8988T (cell line): ENCODE measurements around the gene ADARB2.

ENCODE experiments used
- DNase-seq: peaks from one replicate; pipeline ENCODE4 v3.0.0; 2011

ADARB2 gene

DNA sequence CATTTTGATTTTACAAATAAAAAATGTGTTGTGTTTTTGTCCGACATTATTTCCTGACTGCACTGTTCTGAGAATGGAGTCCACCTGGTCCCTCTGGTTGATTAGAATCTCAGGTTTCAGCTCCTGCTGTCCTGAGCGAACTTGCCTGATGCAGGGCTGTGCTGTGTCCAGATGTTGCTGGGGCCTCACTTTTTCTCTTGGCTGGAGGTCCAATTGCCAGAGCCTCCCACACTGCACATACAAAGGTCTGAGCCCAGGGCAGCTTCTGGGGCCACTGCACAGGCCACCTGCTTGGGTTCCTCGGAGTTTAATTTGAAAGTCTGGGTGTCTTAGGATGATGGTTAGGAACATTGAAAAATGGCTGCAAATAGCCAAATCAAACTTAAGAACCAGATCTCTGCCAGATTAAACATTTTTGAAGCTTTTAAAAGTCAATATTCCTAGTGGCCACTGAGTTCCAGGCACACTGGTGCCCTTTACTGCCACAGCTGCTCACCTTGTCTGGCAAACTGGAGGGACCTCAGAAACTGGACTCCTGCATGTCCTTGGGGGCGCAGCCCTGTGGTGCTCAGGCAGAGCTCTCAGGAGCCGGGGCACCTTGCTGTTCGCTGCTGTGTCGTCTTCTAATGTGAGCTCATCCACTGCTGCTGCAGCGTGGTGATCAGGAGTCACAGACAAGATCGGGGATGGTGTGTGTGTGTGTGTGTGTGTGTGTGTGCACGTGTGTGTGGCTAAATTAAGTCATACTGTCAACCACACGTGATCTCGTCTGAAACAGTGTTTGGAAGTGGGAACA, 606.1 kb downstream of the ADARB2 start:
- no peak for DNase-seq

DNA sequence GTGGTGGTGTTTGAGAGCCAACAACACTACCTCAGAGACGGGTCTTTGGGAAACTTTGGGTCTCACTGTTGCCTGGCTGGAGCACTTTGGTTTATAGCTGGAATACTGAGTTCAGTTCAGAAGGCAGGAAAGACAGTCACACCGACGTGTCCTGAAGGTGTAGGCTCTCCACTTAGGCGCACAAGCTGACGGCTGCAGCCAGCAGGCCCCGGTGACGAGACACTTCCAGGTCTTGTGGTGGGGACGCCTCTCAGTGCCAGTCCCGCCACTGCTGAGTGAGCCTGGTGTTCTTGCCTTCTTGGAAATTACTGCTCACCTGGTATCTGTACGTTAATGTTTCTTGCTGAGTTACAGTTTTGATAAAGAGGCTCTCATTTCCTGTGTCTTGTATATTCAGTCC, 607.1 kb downstream of the ADARB2 start:
- no peak for DNase-seq

GRCh38 chr10:1128649-1129048, 608.7 kb downstream of the ADARB2 start:
- DNase-seq = no peak

GRCh38 chr10:1128115-1128514, 609.2 kb downstream of the ADARB2 start:
- DNase-seq = no peak

DNA sequence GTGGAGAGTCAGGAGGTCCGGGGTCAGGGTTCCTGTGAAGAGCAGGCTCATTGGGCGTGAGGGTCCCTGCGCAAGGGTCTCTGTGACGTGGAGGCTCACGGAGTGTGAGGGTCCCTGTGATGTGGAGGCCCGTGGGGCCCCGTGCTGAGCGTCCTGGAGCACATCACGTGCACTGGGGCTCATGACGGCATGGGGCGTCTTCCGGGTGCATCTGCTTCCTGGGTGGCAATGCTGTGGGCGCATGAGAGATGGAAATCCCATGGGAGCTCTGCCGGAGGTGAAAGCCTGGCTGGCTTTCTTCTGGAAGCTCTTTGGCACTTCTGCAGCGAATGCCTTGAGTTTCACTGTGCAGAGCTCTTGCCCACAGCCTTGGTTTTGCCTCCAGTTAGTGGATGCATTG, 609.7 kb downstream of the ADARB2 start:
- DNase-seq = no peak
